Vagina (tissue), 2 donors: Measurements from ENCODE around the gene ITPR1.

Source experiments
- POLR2A ChIP-seq, 2 donors: fragments of 450-650 bp; IDR thresholded peaks; one replicate each; pipeline ENCODE4 v1.6.1; 2017; ENCODE audit warnings: antibody characterized with exemption in 2 of 2, mild to moderate bottlenecking in 2 of 2, moderate library complexity in 2 of 2
- POLR2AphosphoS5 ChIP-seq, 2 donors: sonication (generic); formaldehyde crosslinking; IDR thresholded peaks; one replicate each; pipeline ENCODE4 v1.9.0; 2017; ENCODE audit warnings: antibody characterized with exemption in 2 of 2, mild to moderate bottlenecking in 2 of 2, low read depth in 1 of 2; ENCODE audit not compliant: insufficient read depth in 1 of 2
- TF ChIP-seq, protein P1 (sequence below), 3 experiments: fragments of 450-650 bp in 2 of 3; fragments of 200-600 bp in 1 of 3; sonication (generic) in 1 of 3; IDR thresholded peaks; one replicate each; pipeline ENCODE4 v1.5.1; 2017 to 2019; ENCODE audit warnings: antibody characterized with exemption in 3 of 3, mild to moderate bottlenecking in 2 of 3, moderate library complexity in 2 of 3

DNA sequence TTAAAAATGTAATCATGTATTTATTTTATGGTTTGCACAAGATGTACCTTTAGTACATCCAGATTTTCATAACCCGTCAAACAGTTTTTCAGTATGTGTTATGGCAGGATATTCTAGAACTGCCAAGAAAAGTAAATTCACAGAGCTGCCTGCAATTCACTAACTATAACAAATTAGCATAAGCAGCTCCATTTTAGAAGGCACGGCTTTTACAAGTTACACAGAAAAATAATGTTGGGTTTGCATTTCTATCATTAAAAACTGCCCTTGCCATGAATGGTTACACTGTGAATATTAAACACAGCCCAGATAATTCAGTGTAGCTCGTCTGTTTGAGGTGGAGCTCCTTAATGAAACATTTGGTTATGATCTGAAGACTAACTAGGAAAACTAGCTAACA is 391.7 kb downstream of the ITPR1 start:
- TF ChIP-seq, protein P1, sequence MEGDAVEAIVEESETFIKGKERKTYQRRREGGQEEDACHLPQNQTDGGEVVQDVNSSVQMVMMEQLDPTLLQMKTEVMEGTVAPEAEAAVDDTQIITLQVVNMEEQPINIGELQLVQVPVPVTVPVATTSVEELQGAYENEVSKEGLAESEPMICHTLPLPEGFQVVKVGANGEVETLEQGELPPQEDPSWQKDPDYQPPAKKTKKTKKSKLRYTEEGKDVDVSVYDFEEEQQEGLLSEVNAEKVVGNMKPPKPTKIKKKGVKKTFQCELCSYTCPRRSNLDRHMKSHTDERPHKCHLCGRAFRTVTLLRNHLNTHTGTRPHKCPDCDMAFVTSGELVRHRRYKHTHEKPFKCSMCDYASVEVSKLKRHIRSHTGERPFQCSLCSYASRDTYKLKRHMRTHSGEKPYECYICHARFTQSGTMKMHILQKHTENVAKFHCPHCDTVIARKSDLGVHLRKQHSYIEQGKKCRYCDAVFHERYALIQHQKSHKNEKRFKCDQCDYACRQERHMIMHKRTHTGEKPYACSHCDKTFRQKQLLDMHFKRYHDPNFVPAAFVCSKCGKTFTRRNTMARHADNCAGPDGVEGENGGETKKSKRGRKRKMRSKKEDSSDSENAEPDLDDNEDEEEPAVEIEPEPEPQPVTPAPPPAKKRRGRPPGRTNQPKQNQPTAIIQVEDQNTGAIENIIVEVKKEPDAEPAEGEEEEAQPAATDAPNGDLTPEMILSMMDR (IDR thresholded peaks at IDR 0.05) = no peak
- no peak for TF ChIP-seq POLR2A (IDR thresholded peaks at IDR 0.05)
- TF ChIP-seq POLR2AphosphoS5 (IDR thresholded peaks at IDR 0.05; ENCODE audit: insufficient read depth in 1 of 2, low read depth in 1 of 2) = no peak
